GM12873 (cell line): ENCODE results near the gene CLEC16A.

Experiments used
- TF ChIP-seq, protein P1 (sequence below): IDR thresholded peaks from 2 replicates; pipeline ENCODE4 v1.5.1; 2012; ENCODE audit warnings: low read depth, mild to moderate bottlenecking, moderate library complexity, low read length, control low read depth; ENCODE audit not compliant: insufficient read depth; ENCODE audit errors: missing control alignments

CLEC16A gene

GRCh38 chr16:10990378-10990777 lies 46.0 kb downstream of the CLEC16A start:
- TF ChIP-seq, protein P1, sequence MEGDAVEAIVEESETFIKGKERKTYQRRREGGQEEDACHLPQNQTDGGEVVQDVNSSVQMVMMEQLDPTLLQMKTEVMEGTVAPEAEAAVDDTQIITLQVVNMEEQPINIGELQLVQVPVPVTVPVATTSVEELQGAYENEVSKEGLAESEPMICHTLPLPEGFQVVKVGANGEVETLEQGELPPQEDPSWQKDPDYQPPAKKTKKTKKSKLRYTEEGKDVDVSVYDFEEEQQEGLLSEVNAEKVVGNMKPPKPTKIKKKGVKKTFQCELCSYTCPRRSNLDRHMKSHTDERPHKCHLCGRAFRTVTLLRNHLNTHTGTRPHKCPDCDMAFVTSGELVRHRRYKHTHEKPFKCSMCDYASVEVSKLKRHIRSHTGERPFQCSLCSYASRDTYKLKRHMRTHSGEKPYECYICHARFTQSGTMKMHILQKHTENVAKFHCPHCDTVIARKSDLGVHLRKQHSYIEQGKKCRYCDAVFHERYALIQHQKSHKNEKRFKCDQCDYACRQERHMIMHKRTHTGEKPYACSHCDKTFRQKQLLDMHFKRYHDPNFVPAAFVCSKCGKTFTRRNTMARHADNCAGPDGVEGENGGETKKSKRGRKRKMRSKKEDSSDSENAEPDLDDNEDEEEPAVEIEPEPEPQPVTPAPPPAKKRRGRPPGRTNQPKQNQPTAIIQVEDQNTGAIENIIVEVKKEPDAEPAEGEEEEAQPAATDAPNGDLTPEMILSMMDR = no peak

GRCh38 chr16:10992112-10992511 lies 47.7 kb downstream of the CLEC16A start:
- TF ChIP-seq, protein P1 = no peak

- TF ChIP-seq, protein P1 = no peak
These were observed 48.4 kb downstream of the CLEC16A start for GRCh38 chr16:10992797-10993196.

DNA sequence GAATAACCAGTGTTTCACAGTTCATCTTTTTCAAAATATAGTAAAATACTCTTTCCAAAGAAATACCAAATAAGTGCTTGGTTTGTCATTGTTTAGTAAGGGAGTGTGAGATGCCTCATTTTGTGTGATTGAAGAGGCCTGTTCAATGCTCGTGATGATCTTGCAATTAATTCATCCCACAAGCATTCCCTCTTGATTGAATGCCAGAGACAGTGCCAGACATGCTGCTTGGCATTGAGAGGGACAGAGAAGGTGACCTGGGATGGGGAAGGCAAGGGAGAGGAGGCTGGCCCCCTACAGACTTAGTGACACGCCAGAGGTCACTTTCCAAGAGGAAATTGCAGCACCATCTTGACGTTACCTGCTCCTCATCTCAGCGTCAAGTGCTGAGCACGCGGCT lies 49.3 kb downstream of the CLEC16A start:
- TF ChIP-seq, protein P1 = no peak

GRCh38 chr16:10994571-10994970 lies 50.2 kb downstream of the CLEC16A start:
- TF ChIP-seq, protein P1 = no peak

DNA sequence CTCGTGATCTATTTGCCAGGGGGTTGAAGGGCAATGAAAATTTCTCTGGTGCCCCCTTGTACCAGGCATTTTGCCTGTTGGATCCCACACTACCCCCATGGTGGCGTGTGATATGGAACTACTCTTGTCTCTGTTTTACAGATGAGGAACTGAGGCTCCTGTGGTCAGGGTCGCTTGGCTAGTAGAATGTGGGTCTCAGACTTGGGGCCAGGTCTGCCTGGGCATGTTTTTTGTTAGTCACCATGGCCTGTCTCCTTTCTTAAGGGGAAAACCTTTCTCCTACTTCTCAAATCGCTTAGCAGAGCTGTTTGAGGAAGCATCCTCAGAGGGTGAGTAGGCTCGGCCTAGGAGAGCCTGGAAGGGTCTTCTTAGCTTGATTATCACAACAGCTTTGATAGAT lies 51.2 kb downstream of the CLEC16A start:
- TF ChIP-seq, protein P1 = no peak

GRCh38 chr16:10997485-10997884 lies 53.1 kb downstream of the CLEC16A start:
- TF ChIP-seq, protein P1 = no peak
